ENCODE results near the gene BEAN1. TPM values are rescaled to one million over a fixed set of nuclear protein-coding genes. Genes with fewer than 3 reads are reported as not detected.
A peak's percentile ranks its signal among the peaks of the same experiment; 100 is the strongest.

The BEAN1 gene, protein sequence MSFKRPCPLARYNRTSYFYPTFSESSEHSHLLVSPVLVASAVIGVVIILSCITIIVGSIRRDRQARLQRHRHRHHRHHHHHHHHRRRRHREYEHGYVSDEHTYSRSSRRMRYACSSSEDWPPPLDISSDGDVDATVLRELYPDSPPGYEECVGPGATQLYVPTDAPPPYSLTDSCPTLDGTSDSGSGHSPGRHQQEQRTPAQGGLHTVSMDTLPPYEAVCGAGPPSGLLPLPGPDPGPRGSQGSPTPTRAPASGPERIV
- total RNA-seq (not detected), polyA plus RNA-seq (under 1 TPM in 2 of 4 donors, not detected in 2; 0.07 to 0.17 TPM)

DNA sequence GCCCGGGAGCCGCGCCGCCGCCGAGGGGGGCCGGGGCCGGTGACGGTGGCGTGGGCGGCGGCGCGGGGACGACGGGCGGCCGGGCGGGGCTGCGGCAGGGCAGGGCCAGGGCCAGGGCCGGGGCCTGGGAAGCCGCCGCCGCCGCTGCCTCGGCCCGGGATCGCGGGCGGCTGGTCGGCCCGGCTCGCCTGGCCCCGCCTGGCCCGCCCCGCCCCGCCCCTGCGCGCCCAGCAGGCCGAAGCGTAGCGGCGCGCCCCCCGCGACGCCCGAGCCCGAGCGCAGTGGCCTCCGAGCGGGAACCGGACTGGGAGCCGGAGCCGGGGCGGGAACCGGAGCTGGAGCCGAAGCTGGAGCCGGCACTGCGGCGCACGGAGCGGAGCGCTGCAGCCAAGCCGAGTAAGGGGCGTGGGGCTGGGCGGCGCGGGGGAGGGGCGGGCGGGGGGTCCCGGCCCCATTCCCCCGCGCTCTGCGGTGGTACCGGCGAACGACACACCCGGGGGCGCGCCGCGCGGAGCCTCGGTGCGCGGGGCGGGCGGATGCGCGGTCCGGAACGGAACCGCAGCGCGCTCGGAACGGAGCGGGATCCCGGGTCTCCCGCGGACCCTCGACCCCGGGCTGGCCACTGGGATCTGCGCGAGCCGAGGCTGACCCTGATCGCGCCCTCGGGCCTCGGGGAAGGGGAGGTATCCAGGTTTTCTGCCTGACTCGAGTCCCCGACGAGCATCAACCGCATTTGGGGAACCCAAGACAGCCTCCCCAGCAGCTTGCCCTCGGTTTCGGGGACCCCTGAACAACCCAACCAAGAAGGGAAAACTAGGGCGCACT lies at the start of gene BEAN1:
Gene BEAN1, plus strand, starts transcription at position 260 of the 825 bp plus-strand sequence. CDS start 10,382 bp downstream, outside the sequence.
- no peak within 1 kb of the TSS for H3K27ac ChIP-seq (ENCODE audit: insufficient read depth, low read length, poor library complexity, severe bottlenecking)
- peaks cover 0 to 2% (median 0%) of the 10 kb centered on the region in 7 donors for H3K9me3 Mint-ChIP-seq
- H3K9me3 ChIP-seq (ENCODE audit: control insufficient read depth in 2 of 2, low read length in 2 of 2), result no peaks in the 10 kb centered on the region
- peak within 1 kb of the TSS; percentile 46 to 75 (median 62) for H3K4me3 Mint-ChIP-seq
- peaks cover 39% of the 10 kb centered on the region for H3K27me3 ChIP-seq (ENCODE audit: control insufficient read depth, insufficient read depth, low read length)
- H3K36me3 ChIP-seq (ENCODE audit: control insufficient read depth, insufficient read depth, low read length), result no peaks in the 10 kb centered on the region
- no peak within 1 kb of the TSS for H3K27ac Mint-ChIP-seq
- no peak within 1 kb of the TSS for H3K4me3 ChIP-seq (ENCODE audit: low read depth, low read length)
- DNase-seq (no peak), ATAC-seq (ENCODE audit: low read depth in 2 of 2) (no peak)
- H3K36me3 Mint-ChIP-seq, result peaks cover 5% of the 10 kb centered on the region
- H3K4me1 Mint-ChIP-seq, result peaks cover 0 to 18% (median 3%) of the 10 kb centered on the region in 4 donors
- peaks cover 78% of the 10 kb centered on the region for H3K27me3 Mint-ChIP-seq
- H3K4me1 ChIP-seq (ENCODE audit: control insufficient read depth, insufficient read depth, low read length, poor library complexity, severe bottlenecking), result peaks cover 9% of the 10 kb centered on the region

DNA sequence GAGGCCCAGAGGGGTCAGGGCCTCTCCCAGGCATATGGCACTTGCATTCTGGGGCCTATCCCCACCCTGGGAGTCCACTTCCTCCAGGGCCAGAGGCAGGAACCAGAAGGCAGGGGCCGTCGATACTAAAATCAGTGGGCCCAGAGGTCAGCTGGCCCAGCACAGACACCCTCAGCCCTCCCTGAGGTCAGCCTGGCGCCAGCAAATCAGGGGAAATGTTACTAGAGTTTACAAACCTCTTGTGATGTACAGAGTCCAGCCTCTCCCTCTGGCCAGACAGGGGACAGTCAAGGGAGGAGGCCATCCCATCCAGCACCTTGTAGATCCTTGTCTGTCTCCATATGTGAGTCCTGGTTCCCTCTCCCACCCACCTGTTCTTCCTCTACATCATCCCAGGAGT lies 49.8 kb upstream of the BEAN1 start:
- no peak overlapping the region for H3K4me3 Mint-ChIP-seq
- H3K27ac ChIP-seq (ENCODE audit: insufficient read depth, low read length, poor library complexity, severe bottlenecking), result no peak overlapping the region
- no peaks in the 10 kb centered on the region for H3K9me3 ChIP-seq (ENCODE audit: control insufficient read depth in 2 of 2, low read length in 2 of 2)
- H3K27me3 Mint-ChIP-seq, result no peaks in the 10 kb centered on the region
- H3K36me3 Mint-ChIP-seq, result no peaks in the 10 kb centered on the region
- H3K36me3 ChIP-seq (ENCODE audit: control insufficient read depth, insufficient read depth, low read length), result no peaks in the 10 kb centered on the region
- no peaks in the 10 kb centered on the region for H3K4me1 ChIP-seq (ENCODE audit: control insufficient read depth, insufficient read depth, low read length, poor library complexity, severe bottlenecking)
- H3K4me1 Mint-ChIP-seq, result no peaks in the 10 kb centered on the region
- H3K27me3 ChIP-seq (ENCODE audit: control insufficient read depth, insufficient read depth, low read length), result no peaks in the 10 kb centered on the region
- H3K9me3 Mint-ChIP-seq, result peaks cover 0 to 4% (median 2%) of the 10 kb centered on the region in 7 donors
- no peak overlapping the region for H3K4me3 ChIP-seq (ENCODE audit: low read depth, low read length)
- DNase-seq, result no peak
- no peak for ATAC-seq (ENCODE audit: low read depth in 2 of 2)
- peak overlapping the region in 1 of 3 donors; percentile 7 for H3K27ac Mint-ChIP-seq

DNA sequence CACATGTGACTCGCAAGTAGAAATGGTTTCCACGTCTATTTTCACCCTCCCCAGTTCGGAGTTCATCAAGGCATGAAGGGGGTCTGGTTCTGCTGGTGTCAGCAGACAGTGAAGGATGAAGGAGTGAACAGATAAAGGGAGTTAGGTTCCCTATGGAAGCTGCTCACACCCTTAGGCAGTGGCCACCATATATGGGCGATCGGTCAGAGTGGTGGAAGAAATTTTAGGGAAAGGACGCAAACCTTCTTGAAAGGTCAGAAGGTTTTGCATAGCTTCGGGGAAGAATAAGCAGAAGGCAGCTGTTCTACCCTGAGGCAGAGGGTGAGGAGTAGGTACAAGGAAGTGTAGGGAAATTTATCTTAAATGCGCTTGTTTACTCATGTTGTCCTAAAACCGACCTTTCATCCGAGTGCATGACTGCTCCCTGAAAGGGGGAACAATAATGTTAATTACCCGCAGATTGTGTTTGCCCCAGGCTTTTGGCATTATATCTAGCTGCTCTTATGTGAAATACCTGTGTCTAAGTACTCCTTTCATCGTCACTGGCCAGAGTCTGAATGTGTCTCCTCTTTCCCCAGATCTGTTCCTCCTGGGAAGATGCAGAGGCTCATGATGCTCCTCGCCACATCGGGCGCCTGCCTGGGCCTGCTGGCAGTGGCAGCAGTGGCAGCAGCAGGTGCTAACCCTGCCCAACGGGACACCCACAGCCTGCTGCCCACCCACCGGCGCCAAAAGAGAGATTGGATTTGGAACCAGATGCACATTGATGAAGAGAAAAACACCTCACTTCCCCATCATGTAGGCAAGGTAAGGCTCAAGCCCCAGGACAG lies 48.1 kb upstream of the BEAN1 start:
- Mint-ChIP-seq H3K36me3 (no peaks in the 10 kb centered on the region), H3K4me3 (no peak overlapping the region), H3K27ac (no peak overlapping the region), H3K27me3 (peaks cover 5% of the 10 kb centered on the region), H3K4me1 (no peaks in the 10 kb centered on the region), H3K9me3 (peaks cover 0 to 4% (median 2%) of the 10 kb centered on the region in 7 donors)
- no peak overlapping the region for H3K4me3 ChIP-seq (ENCODE audit: low read depth, low read length)
- DNase-seq (no peak), ATAC-seq (ENCODE audit: low read depth in 2 of 2) (no peak)
- H3K36me3 ChIP-seq (ENCODE audit: control insufficient read depth, insufficient read depth, low read length), result no peaks in the 10 kb centered on the region
- H3K27ac ChIP-seq (ENCODE audit: insufficient read depth, low read length, poor library complexity, severe bottlenecking), result no peak overlapping the region
- H3K4me1 ChIP-seq (ENCODE audit: control insufficient read depth, insufficient read depth, low read length, poor library complexity, severe bottlenecking), result no peaks in the 10 kb centered on the region
- H3K9me3 ChIP-seq (ENCODE audit: control insufficient read depth in 2 of 2, low read length in 2 of 2), result no peaks in the 10 kb centered on the region
- H3K27me3 ChIP-seq (ENCODE audit: control insufficient read depth, insufficient read depth, low read length), result no peaks in the 10 kb centered on the region

DNA sequence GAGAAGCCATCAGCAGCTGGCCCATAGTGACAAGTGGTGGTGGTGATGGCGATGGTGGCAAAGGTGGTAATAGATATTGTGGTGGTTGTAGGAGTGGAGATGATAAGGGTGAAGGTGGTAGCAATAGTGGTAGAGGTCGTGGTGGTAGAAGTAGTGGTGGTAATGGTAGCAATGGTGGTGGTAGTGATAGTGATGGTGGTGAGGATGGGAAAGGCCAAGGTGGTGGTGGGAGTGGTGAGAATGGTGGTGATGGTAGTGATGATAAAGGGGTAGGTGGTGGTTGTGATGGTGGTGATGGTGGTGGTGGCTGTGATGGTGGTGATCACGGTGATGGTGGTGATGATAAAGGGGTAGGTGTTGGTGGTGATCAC lies 47.5 kb upstream of the BEAN1 start:
- Mint-ChIP-seq H3K4me3 (no peak overlapping the region), H3K4me1 (no peaks in the 10 kb centered on the region), H3K36me3 (no peaks in the 10 kb centered on the region), H3K9me3 (peaks cover 0 to 4% (median 2%) of the 10 kb centered on the region in 7 donors), H3K27ac (no peak overlapping the region), H3K27me3 (peaks cover 5% of the 10 kb centered on the region)
- Histone ChIP-seq H3K4me3 (ENCODE audit: low read depth, low read length) (no peak overlapping the region), H3K36me3 (ENCODE audit: control insufficient read depth, insufficient read depth, low read length) (no peaks in the 10 kb centered on the region), H3K9me3 (ENCODE audit: control insufficient read depth in 2 of 2, low read length in 2 of 2) (no peaks in the 10 kb centered on the region), H3K27ac (ENCODE audit: insufficient read depth, low read length, poor library complexity, severe bottlenecking) (no peak overlapping the region), H3K27me3 (ENCODE audit: control insufficient read depth, insufficient read depth, low read length) (no peaks in the 10 kb centered on the region), H3K4me1 (ENCODE audit: control insufficient read depth, insufficient read depth, low read length, poor library complexity, severe bottlenecking) (no peaks in the 10 kb centered on the region)
- no peak for ATAC-seq (ENCODE audit: low read depth in 2 of 2)
- DNase-seq, result no peak

DNA sequence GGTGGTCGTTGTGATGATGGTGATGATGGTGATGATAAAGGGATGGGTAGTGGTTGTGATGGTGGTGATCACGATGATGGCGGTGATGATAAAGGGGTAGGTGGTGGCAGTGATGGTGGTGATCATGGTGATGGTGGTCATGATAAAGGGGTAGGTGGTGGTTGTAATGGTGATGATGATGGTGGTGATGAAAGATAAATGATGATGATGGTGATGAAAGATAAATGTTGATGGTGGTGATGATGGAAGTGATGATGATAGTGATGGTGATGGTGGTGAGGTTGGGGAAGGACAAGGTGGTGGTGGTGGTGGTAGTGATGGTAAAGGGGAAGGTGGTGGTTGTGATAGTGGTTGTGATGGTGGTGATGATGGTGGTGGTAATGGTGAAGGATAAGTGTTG lies 46.7 kb upstream of the BEAN1 start:
- Histone ChIP-seq H3K4me3 (ENCODE audit: low read depth, low read length) (no peak overlapping the region), H3K36me3 (ENCODE audit: control insufficient read depth, insufficient read depth, low read length) (no peaks in the 10 kb centered on the region), H3K9me3 (ENCODE audit: control insufficient read depth in 2 of 2, low read length in 2 of 2) (no peaks in the 10 kb centered on the region), H3K27ac (ENCODE audit: insufficient read depth, low read length, poor library complexity, severe bottlenecking) (no peak overlapping the region), H3K4me1 (ENCODE audit: control insufficient read depth, insufficient read depth, low read length, poor library complexity, severe bottlenecking) (no peaks in the 10 kb centered on the region), H3K27me3 (ENCODE audit: control insufficient read depth, insufficient read depth, low read length) (no peaks in the 10 kb centered on the region)
- Mint-ChIP-seq H3K9me3 (peaks cover 0 to 4% (median 2%) of the 10 kb centered on the region in 7 donors), H3K4me1 (no peaks in the 10 kb centered on the region), H3K27me3 (peaks cover 5% of the 10 kb centered on the region), H3K27ac (no peak overlapping the region), H3K36me3 (no peaks in the 10 kb centered on the region), H3K4me3 (no peak overlapping the region)
- no peak for DNase-seq
- no peak for ATAC-seq (ENCODE audit: low read depth in 2 of 2)

DNA sequence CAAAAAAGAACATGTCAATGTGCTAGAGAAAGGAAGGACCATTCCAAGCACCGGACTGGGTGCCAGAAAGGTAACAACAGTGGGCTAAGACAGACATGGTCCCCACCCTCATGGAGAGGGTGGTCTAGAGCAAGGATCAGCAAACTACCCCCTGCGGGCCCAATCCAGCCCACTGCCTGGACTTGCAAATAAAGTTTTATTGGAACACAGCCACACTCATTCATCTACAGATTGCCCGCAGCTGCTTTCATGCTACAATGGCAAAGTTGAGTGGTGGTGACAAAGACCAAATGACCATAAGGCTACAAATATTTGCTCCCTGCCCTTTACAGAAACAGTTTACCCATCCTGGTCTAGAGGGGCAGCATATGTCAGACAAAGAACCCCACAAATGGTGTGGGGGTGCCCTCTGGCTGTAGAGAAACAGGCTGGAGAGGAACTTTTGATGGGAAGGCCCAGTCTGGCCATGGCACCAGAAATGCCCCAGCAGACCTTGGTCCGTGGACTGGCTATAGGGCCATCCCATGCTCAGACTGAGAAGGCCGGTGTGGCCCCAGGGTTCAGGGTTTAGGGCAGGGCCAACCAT lies 45.4 kb upstream of the BEAN1 start:
- peaks cover 0 to 4% (median 2%) of the 10 kb centered on the region in 7 donors for H3K9me3 Mint-ChIP-seq
- ATAC-seq (ENCODE audit: low read depth in 2 of 2), result no peak
- no peaks in the 10 kb centered on the region for H3K9me3 ChIP-seq (ENCODE audit: control insufficient read depth in 2 of 2, low read length in 2 of 2)
- H3K27ac ChIP-seq (ENCODE audit: insufficient read depth, low read length, poor library complexity, severe bottlenecking), result no peak overlapping the region
- no peaks in the 10 kb centered on the region for H3K4me1 Mint-ChIP-seq
- peaks cover 5% of the 10 kb centered on the region for H3K27me3 Mint-ChIP-seq
- H3K4me3 ChIP-seq (ENCODE audit: low read depth, low read length), result no peak overlapping the region
- H3K27ac Mint-ChIP-seq, result no peak overlapping the region
- no peaks in the 10 kb centered on the region for H3K4me1 ChIP-seq (ENCODE audit: control insufficient read depth, insufficient read depth, low read length, poor library complexity, severe bottlenecking)
- no peak overlapping the region for H3K4me3 Mint-ChIP-seq
- no peaks in the 10 kb centered on the region for H3K27me3 ChIP-seq (ENCODE audit: control insufficient read depth, insufficient read depth, low read length)
- no peaks in the 10 kb centered on the region for H3K36me3 Mint-ChIP-seq
- DNase-seq, result no peak
- no peaks in the 10 kb centered on the region for H3K36me3 ChIP-seq (ENCODE audit: control insufficient read depth, insufficient read depth, low read length)

DNA sequence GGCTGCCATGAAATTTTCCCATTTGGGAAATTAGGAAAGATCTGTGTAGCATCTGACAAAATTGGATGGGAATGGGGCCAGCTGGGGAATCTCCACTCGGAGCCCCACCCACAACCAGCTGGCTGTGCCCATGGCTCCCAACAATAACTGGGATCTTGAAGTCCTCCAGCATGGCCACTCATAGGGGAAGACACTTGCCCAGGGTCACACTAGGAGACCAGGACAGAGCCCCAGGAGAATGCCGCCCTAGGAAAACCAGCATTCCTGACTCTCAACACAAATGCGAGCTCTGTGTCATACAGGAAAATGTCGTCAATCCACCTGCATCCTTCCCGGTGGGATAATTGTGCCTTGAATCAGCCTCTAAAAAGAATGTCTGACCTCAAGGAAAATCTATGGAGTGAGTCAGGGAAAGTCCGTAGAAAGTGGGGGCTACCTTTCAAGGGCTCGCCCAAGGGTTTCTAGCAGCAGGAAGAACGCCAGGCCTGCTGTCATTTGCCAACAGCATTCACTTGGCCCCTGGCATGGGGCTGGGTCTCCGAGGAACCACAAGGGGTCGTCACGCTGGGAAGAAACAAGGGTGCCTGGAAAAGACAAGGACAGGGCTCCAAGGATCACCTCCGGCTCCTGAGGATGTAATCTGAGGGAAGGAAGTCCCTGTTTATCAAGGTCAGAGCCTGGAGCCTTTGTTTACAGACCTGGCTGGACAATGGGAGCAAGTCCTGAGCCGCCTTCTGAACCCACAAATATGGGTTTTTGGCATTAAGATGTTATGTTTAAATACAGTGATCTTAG lies 44.7 kb upstream of the BEAN1 start:
- Mint-ChIP-seq H3K4me1 (no peaks in the 10 kb centered on the region), H3K27me3 (peaks cover 5% of the 10 kb centered on the region), H3K36me3 (no peaks in the 10 kb centered on the region), H3K4me3 (no peak overlapping the region), H3K27ac (no peak overlapping the region), H3K9me3 (peaks cover 0 to 4% (median 2%) of the 10 kb centered on the region in 7 donors)
- Histone ChIP-seq H3K9me3 (ENCODE audit: control insufficient read depth in 2 of 2, low read length in 2 of 2) (no peaks in the 10 kb centered on the region), H3K4me1 (ENCODE audit: control insufficient read depth, insufficient read depth, low read length, poor library complexity, severe bottlenecking) (no peaks in the 10 kb centered on the region), H3K36me3 (ENCODE audit: control insufficient read depth, insufficient read depth, low read length) (no peaks in the 10 kb centered on the region), H3K4me3 (ENCODE audit: low read depth, low read length) (no peak overlapping the region), H3K27ac (ENCODE audit: insufficient read depth, low read length, poor library complexity, severe bottlenecking) (no peak overlapping the region), H3K27me3 (ENCODE audit: control insufficient read depth, insufficient read depth, low read length) (no peaks in the 10 kb centered on the region)
- DNase-seq (no peak), ATAC-seq (ENCODE audit: low read depth in 2 of 2) (no peak)
